GM12891 (cell line): ENCODE measurements around the gene SLC45A1.

Source experiments
- DNase-seq: peaks from one replicate; pipeline ENCODE4 v3.0.0; 2011; ENCODE audit warnings: low spot score; ENCODE audit not compliant: insufficient read length
- FAIRE-seq: peaks from 2 replicates; lab custom pipeline; 2011; peaks lifted over from hg19 to GRCh38; lab: Jason Lieb, UNC
- PAX5 ChIP-seq: IDR thresholded peaks from 2 replicates; pipeline ENCODE4 v1.6.1; 2011; ENCODE audit warnings: low read length, moderate library complexity, mild to moderate bottlenecking; ENCODE audit not compliant: insufficient read depth, severe bottlenecking
- POLR2A ChIP-seq: IDR thresholded peaks from 2 replicates; pipeline ENCODE4 v1.6.1; 2011; ENCODE audit warnings: low read depth, low read length, control low read depth
- POLR2AphosphoS5 ChIP-seq: IDR thresholded peaks from 2 replicates; pipeline ENCODE4 v1.6.1; 2011; ENCODE audit warnings: low read depth, low read length, control low read depth
- POU2F2 ChIP-seq: IDR thresholded peaks from 2 replicates; pipeline ENCODE4 v1.6.1; 2011; ENCODE audit warnings: low read depth, mild to moderate bottlenecking, control low read depth, low read length, moderate library complexity
- SPI1 ChIP-seq: IDR thresholded peaks from 2 replicates; pipeline ENCODE4 v1.6.1; 2011; ENCODE audit warnings: low read depth, low read length, control low read depth
- TAF1 ChIP-seq: IDR thresholded peaks from 2 replicates; pipeline ENCODE4 v1.6.1; 2011; ENCODE audit warnings: low read depth, low read length, control low read depth

SLC45A1 gene

GRCh38 chr1:8359617-8360481 is 41.9 kb downstream of the SLC45A1 start:
- DNase-seq = no peak
- FAIRE-seq = no peak
- no peak for TF ChIP-seq POLR2A
- no peak for TF ChIP-seq POU2F2
- no peak for TF ChIP-seq POLR2AphosphoS5
- no peak for TF ChIP-seq SPI1
- no peak for TF ChIP-seq PAX5
- no peak for TF ChIP-seq TAF1

- FAIRE-seq (no peak), DNase-seq (no peak)
- TF ChIP-seq SPI1 = no peak
- no peak for TF ChIP-seq POLR2A
- TF ChIP-seq PAX5 = no peak
These were observed 42.7 kb downstream of the SLC45A1 start for GRCh38 chr1:8360493-8361197.

- DNase-seq (no peak), FAIRE-seq (no peak)
- no peak for TF ChIP-seq POU2F2
- TF ChIP-seq PAX5 = no peak
- TF ChIP-seq POLR2A = no peak
- TF ChIP-seq POLR2AphosphoS5 = no peak
- TF ChIP-seq SPI1 = no peak
- no peak for TF ChIP-seq TAF1
These were observed 43.4 kb downstream of the SLC45A1 start for GRCh38 chr1:8361198-8361849.

- FAIRE-seq (no peak), DNase-seq (no peak)
- no peak for TF ChIP-seq PAX5
- no peak for TF ChIP-seq TAF1
- no peak for TF ChIP-seq POLR2A
- no peak for TF ChIP-seq POU2F2
- no peak for TF ChIP-seq SPI1
- no peak for TF ChIP-seq POLR2AphosphoS5
These were observed 44.8 kb downstream of the SLC45A1 start for GRCh38 chr1:8362701-8363101.

- FAIRE-seq (no peak), DNase-seq (no peak)
- no peak for TF ChIP-seq TAF1
- TF ChIP-seq SPI1 = no peak
- no peak for TF ChIP-seq POU2F2
- no peak for TF ChIP-seq PAX5
- no peak for TF ChIP-seq POLR2A
- TF ChIP-seq POLR2AphosphoS5 = no peak
These were observed 45.4 kb downstream of the SLC45A1 start for GRCh38 chr1:8363186-8363766.

GRCh38 chr1:8363767-8364301 is 45.9 kb downstream of the SLC45A1 start:
- no peak for DNase-seq
- no peak for TF ChIP-seq TAF1
- no peak for TF ChIP-seq POLR2A
- TF ChIP-seq SPI1 = no peak
- TF ChIP-seq POU2F2 = no peak
- no peak for TF ChIP-seq POLR2AphosphoS5
- TF ChIP-seq PAX5 = no peak
- FAIRE-seq = no peak

- no peak for TF ChIP-seq PAX5
- TF ChIP-seq TAF1 = no peak
- no peak for TF ChIP-seq POLR2AphosphoS5
- no peak for TF ChIP-seq SPI1
- TF ChIP-seq POU2F2 = no peak
- no peak for TF ChIP-seq POLR2A
- FAIRE-seq = no peak
- no peak for DNase-seq
These were observed 46.9 kb downstream of the SLC45A1 start for GRCh38 chr1:8364528-8365442.

GRCh38 chr1:8365661-8366362 is 47.9 kb downstream of the SLC45A1 start:
- TF ChIP-seq TAF1 (no peak), SPI1 (no peak), POLR2AphosphoS5 (no peak), PAX5 (no peak), POLR2A (no peak), POU2F2 (no peak)
- DNase-seq (no peak), FAIRE-seq (no peak)
